Ureter (tissue), 1 donor: ENCODE measurements around the gene RIMS4. TPM values are rescaled to one million over a fixed set of nuclear protein-coding genes. Genes with fewer than 3 reads are reported as not detected.
"Not testable (repeated sequence)": the region's sequence is repeated elsewhere in the genome, so short reads cannot be mapped to it uniquely, and the experiment has no call there.

ENCODE experiments used
- DNase-seq: peaks from one replicate; pipeline ENCODE4 v3.0.0-alpha.2; 2020; ENCODE audit warnings: low spot score
- total RNA-seq: library from RNA; stranded (reverse); gene quantifications from one replicate; pipeline ENCODE4 v1.2.4, GENCODE V29; 2023
- donor health status: DM: yes; HTN: yes; CAD: no.

The RIMS4 gene
- total RNA-seq, 1 donor from 2014 or later = 0.44 TPM

DNA sequence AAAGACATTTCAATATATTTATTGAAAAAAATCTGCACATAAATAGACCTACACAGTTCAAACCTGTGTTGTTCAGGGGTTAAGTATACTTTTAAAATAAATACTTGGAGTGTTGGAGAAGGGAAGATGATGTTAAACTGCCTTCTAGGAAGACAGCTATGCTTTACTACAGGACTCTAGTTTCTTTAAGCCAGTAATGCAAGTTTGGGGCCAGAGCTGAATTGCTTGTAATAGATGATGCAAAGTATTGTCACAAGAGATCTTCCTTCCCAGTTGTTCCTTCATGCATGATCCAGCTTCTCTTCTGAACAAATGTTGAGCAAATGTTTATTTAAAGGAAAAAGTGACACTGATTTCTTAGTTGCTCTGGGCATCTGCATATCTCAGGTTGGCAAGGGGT lies 20.2 kb upstream of the RIMS4 start:
- DNase-seq = no peak

DNA sequence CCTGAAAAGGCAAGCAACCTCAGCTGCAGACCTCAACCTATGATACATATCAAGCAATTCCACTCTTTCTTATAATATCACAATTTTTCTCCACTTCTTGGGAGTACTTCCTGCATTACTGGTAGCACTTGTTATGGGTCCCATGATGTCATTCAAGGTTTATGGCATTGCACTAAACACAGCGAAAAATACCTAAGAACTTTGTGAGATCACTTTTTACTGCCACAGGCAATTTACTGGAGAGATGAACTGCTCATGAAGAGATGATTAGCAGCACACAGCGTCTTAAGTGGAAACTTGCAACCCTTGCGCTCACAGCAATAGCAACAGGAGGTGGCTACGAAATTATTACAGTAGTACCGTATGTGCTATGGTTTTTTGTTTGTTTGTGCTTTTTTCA lies 19.3 kb upstream of the RIMS4 start:
- no peak for DNase-seq

DNA sequence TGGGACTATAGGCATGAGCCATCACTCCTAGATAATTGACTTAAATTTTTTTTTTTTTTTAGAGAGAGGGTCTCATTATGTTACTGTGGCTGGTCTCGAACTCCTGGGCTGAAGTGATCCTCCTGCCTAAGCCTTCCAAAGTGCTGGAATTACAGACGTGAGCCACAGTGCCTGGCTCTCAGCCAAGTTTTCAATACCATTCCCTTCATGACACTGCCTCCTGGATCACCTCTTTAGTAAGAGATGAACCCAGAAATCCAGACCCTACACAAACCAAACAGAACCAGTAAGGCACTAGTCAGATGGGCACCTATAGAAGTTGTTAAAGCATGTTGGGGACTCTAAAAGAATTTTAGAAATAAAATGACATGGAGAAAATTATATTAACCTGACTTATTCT lies 18.3 kb upstream of the RIMS4 start:
- DNase-seq = no peak

DNA sequence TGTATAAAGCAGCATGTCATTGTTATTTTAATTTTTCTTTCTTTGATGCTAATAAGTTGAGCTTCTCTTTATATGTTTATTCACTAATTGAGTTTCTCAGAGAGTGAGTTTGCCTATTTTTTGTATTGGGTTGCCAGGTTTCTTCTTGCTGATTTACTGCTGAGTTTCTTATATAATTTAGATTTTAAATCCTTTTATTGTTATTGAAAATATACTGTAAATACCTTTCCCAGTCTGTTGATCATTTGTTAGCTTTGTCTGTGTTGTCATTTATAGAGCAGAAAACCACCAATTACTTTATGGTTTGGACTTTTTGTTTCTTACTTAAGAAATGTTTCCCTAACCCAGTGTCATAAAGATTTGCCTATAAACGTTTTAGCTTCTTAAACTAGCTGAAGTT lies 17.1 kb upstream of the RIMS4 start:
- DNase-seq = no peak

DNA sequence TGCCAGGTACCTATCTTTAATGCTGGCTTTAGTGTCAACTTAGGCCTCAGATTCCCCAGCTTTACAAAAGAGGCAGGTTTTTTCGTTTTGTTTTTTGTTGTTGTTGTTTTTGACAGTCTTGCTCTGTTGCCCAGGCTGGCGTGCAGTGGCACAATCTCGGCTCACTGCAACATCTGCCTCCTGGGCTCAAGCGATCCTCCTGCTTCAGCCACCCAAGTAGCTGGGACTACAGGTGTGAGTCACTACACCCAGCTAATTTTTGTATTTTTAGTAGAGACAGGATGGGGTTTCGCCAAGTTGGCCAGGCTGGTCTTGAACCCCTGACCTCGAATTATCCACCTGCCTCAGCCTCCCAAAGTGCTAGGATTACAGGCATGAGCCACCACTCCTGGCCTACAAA lies 11.2 kb upstream of the RIMS4 start:
- not testable (repeated sequence) for DNase-seq

DNA sequence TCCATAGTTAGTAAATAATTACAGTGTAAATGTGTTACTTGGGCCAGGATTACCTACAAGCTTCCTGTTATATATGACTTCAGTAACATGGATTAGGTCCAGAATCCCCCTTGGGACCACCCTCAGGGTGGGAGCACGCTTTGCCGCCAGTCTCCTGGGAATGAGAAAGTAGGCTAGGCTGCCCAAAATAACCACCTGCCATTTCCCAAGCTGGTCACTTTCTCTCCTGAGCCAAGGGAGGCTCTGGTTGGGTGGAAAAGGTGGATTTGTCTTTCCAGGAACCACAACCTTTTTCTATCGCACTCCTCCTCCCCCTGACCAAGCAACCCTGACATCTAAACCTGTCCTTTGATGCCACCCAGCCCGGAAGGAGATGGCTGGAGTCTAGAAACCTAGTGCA lies 9.6 kb upstream of the RIMS4 start:
- no peak for DNase-seq

DNA sequence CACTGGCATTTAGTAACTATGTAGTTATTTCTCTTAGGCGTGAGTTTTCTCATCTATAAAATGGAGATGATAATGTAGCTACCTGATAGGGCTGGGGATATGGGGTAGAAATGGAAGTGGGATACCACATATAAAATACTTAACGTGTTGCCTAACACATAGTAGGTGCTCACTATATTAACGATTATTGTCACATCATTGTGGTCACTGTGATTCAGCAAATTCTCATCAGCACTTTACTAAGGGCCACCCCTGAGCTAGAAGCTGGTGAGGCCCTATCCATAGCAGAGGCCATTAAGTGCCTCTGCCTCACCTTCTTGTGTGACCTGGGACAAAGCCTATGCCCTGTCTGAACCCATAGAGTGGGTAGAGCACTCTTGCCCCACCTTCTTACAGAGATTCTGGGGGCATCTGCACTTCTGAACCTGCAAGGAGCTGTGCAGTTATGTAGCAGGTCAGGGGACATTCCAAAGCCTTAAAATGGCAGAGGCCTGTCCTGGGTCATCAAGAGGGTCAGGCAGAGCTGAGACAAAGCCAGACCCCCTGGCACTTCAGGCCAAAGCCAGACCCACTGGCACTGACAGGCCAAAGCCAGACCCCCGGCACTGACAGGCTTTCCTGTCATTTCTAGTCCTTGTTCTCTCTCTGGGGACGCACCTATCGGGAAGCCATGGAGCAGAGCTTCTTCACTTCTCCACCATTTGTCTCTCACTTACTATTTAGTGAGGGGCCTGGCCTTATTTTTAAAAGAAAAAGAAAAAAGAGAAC lies 7.0 kb upstream of the RIMS4 start:
- no peak for DNase-seq

DNA sequence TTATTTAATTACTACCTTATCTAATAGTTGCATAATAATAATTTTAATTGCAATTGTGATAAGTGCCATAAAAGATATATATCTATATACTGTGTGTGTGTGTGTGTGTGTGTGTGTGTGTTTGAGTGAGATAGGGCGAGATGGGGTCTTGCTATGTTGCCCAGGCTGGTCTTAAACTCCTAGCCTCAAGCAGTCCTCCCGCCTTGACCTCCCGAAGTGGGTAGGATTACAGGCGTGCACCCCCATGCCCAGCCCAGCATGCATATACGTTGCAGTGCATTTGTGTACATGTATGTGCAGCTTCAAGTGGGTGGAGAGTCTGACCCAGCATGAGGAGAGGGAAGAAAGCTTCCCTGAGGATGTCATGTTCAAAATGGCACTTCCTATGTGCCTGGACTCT lies 4.6 kb upstream of the RIMS4 start:
- no peak for DNase-seq

DNA sequence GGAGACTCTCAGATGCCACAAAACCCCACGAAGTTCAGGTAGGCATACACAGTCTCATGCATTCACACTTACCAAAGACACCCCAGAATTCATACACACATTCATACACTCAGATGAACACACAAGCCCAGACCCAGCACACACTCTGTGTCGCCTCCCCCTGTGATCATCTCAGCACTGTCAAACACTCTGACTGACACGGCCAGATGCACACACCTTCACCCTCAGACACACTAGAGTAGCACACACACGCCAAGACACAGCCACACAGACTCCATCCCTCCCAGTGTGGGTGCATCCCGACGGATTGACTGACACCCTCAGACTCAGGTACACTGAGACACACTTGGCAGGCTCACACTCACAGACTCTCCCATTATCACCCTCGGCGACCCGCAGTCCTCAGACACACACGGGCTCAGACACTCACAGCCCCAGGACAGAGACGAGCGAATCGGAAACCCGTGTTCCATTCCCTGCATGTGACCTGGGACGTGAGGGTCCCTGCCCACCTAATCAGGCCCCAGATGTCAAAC lies 872 bp upstream of the RIMS4 start:
- no peak for DNase-seq

DNA sequence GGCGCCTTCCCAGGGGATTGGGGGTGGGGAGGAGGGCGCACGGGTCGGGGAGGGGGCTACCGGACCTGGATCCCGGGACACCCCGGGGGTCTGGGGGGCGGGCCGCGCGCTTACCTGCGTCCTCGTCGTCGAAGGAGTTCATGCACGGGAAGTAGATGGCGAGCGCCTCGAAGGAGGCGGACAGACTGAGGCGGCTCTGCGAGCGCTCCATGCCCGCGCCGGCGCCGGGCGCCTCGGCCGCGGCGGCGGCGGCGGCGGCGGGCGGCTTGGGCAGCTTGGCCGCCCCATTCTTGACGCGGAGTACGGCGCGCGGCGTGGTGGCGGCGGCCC lies 320 bp downstream of the RIMS4 start:
- DNase-seq = no peak

DNA sequence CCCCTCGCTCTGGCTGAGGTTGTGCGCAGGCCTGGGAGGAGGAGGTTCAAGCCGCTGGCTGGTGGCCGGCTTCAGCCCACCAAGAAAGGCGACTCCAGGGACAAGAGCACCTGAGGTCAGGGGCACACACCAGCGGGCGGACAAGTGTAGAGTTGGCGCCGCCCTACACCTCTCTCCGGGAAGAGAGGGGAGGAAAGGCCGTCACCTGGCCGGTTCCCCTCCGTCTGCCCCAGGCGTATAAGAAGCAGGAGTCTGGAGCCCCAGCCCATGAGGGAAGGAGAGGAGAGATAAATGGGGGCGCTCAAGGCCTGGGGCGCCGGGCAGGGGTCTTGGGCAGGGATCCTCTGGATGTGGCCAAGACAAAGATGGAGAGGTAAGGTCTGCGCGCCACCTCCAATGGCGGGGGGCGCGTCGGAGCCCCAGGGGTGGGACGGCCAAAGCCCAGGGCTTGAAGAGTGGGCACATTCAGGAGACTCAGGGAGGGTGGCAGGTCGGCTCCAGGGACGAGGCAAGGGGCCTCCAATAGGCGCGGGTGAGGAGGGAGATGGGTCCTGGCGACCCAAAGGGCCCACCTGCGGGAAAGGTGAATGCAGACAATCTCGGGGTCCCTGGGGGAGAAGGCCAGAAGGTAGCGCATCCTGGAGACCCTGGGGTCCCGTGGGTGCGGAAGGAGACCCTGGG lies 826 bp downstream of the RIMS4 start:
- no peak for DNase-seq

DNA sequence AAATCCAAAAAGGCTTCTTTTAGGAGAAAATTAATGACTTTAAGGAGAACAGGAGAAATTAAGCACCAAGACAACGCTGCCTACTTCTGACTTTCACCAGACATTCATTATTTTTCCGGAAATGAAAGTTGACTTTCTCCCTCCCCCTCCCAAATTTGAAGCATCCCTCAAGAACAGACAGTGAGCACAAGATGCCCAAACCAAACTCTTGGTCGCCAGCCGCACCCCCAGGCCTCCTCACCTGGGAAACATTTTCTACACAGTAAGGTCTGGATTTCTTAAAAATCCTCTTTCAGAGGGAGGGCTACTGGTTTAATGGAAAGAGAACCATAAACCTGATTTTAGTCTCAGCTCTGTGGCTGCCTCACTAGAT lies 2.7 kb downstream of the RIMS4 start:
- DNase-seq = no peak

DNA sequence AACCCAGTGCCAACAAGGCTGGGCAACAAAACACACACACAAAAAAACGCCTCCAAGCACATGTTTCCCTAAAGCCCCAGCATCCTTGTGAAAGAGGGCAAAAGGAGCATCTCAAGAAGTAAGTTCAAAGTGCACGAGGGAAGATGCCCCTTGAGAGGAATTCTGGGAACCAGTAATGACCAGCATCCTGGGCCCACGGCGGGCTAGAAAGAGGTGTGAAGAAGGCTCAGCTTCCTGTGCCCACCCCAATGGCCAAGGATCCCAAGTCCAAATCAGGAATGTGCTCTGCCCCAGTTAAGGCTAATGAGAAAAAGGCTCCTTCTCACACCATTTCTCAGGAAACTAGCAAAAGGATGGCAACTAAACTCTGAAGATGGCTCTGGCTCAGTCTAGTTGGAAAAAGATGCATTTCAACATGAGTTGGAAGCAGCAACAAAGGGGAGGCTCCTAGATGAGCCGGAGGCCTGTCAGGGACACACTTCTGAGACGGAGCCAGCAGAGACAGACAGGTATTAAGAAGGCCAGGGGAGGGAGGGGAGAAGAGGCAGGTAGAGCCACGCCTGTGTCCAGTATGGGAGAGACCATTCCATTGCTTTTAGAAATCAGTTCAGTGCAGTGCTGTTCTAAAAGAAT lies 3.2 kb downstream of the RIMS4 start:
- DNase-seq = no peak

DNA sequence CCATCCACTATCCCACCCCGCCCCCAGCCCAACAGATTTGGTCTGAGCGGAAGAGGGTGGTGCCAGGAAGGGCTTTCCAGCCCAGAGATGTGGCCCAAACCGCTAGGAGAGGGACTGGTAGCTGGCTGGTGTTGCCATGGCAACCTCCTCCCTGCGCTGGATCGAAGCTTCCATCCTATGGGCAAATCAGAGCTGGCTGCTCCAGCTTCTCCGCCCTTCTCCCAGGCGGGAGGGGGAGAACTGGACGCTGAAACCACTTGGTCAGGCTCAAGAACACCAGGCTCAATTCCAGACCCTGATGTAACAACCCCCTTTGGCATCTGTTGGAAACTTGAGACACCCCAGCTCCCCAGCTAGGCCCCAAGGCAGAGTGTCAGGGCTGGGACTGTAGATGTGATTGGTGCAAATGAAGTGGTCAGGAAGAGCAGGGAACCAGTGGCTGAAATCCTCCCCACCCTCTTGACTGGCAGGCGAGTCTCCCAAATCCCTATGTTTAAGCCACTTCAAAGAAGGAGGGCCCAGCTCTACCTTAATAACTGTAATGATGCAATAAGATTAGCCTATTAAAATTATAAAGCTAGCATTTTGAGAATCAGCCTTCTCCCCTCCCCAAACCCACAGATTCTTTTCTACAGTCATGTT lies 4.2 kb downstream of the RIMS4 start:
- DNase-seq = peak; percentile 54

DNA sequence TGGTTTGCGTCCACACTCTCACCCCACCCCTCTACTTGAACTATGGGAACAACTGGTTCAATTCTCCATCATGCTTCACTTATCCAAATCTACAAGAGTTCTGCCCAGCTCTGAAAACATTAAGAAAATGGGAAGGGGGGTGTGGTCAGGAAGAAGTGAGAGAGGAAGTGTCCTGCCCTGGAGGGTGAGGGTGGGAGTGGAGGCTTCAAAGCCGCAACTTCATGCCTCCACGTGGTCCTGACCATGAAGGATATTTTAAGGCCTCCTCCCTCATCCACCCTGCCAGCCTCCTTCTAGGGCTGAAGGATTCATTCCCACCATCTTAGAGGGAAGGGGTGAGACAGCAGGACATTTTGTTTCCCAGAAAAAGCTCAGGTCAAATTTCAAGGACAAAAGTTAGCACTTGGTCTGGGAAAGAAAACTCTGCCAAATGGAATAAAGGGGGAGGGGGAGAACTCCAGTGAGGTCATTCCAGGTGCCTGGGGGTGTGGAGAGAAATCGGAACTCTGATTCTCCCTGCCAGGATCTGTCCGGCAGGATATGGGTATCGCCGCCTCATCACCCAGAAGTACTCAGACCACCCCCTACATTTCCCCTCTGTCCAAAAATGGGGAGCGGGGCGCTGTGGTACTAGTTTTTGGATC lies 4.9 kb downstream of the RIMS4 start:
- DNase-seq = no peak

DNA sequence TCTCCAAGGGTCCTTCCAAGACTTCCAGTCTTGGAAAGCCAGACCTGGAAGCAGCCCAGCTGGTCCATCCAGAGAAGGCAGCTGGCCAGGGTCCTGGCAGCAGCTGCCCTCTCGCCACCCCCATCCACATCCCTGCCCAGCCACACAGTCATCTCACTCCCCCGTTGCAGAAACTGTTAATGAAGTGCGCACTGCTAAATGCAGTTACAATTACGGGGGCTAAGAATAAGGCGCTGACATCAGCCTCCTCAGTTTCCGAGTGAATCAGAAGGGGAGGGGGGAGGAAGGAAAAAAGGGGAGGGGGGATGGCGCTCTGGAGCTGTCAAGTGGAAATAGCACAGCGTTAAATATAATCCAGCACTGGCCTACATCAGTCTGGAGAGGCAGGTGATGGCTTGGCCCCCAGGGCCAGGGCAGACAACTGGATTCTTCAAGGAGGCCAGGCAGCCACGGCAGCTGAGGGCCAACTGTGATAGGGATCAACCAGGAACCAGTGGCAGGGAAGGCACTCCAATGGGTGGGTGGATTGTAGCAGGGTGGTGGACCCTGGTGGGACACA lies 6.9 kb downstream of the RIMS4 start:
- no peak for DNase-seq

DNA sequence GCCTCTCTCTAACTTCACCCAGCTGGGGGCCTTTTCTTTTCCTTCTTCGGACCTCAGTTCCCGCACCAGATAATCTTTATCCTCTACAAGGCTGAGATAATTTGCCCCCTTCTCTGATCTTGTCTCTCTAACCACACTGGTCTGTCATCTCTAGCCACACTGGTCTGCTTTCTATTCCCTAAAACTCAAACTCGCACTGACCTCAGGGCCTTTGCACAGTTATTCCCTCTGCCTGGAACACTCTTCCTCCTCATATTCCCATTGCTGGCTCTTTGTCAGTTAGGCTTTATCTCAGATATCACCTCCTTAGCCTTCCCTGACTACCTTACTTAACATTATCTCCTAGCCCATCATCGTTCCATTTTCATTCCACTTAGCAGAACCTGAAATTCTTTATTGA lies 7.6 kb downstream of the RIMS4 start:
- DNase-seq = no peak

DNA sequence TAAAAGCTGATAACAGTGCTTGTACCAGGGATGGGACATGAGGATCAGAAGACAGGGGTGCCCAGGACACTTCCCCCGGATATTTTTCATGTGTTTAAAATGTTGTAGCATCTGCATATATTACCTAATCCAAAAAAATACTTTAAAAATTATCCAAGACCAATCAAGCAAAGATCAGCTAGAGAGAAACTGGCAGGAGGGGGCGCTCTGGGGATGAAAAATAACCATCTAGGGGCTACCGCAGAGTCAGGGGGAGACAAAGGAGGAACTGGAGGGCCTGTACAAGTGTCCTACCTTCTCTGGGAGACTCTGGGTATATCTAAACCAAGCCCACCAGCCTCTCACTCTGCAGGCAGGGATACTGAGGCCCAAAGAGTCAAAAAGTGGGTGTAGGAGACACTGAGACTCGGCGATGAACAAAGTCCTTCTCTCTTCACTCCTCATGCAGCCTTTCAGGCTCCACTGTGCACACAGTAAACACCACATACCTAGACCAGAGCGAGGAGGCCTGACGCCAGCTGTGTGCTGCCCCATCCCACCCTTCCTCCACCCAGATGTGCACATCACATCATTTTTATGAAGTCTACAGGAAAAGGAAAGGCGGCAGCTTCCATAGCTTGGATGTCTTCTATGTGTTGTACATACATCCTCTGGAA lies 9.8 kb downstream of the RIMS4 start:
- no peak for DNase-seq

DNA sequence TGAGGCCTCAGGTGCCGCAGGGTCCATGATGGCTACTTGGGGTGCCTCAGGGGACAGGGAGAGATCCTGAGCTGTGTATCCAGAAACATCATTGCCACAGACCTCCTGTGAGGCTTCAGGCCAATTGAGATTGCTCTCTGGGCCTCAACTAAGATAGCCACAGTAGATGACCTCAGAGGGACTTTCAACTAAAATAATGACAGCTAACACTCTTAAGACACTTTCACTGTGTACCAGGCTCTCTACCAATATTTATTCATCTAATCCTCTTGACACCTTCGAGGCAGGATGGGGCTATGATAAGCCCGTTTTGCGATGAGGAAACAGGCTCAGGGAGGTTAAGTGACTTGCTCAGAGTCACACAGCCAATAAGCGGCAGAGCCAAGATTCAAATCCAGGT lies 10.7 kb downstream of the RIMS4 start:
- DNase-seq = no peak

DNA sequence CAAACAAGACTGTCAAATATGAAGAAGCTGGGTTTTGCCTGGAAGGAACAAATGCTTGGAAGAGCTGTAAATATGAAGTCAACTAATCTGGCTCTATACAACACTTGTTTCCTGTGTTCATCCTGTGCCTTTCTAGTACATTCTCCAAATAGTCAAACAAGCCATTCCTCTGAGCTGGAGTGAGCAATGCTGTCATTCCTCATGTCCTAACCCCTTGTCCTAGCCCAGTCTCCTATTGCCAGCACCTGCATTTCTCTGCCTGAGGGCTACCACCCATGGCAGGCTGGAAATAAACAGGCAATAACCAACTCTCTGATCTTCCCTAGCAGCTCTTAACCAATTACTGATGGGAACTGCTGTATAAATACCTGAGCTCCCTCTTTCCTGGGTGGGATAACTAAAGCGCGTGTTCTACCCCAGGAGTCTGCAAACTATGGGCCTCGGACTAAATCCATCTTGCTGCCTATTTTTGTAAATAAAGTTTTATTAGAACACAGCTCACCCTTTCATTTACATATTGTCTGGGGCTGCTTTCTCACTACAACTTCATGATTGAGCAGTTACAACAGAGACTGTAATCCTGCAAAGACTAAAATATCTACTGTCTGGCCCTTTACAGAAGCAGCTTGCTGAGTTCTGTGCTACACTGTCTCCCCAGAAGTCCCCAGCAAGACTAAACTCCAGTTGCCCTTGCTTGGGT lies 13.4 kb downstream of the RIMS4 start:
- DNase-seq = no peak

DNA sequence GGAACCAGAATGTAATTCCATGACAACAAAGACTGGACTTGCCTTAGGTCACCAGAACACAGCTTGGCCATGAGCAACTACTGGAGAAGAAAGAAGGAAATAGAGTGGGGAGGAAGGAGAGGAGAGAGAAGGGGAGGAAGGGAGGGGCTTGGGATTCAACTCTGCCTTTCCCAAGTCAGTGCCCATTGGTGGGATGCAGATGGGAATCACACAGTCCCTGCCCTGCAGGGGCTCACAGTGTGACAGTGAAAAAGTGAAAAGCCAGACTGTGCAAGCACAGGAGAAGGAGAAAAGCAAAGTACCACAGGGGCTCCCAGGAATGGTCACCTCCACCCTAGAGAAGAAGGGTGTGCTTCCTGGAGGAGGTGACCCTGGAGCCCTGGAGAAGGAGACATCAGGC lies 14.0 kb downstream of the RIMS4 start:
- DNase-seq = no peak
